ENCODE measurements around the gene CLDN16.

CLDN16 gene

GRCh38 chr3:190442240-190442639, 54.3 kb downstream of the CLDN16 start:
- DNase-seq (ENCODE audit: low spot score): no peak

GRCh38 chr3:190443257-190443656, 55.3 kb downstream of the CLDN16 start:
- no peak for DNase-seq (ENCODE audit: low spot score)

- DNase-seq (ENCODE audit: low spot score): no peak
Measured at GRCh38 chr3:190444006-190444405, 56.0 kb downstream of the CLDN16 start.

- DNase-seq (ENCODE audit: low spot score): no peak
Measured at GRCh38 chr3:190444576-190445145, 56.7 kb downstream of the CLDN16 start.

- no peak for DNase-seq (ENCODE audit: low spot score)
Measured at GRCh38 chr3:190446573-190447279, 58.8 kb downstream of the CLDN16 start.

- DNase-seq (ENCODE audit: low spot score): no peak
Measured at GRCh38 chr3:190448256-190448655, 60.3 kb downstream of the CLDN16 start.

- DNase-seq (ENCODE audit: low spot score): no peak
Measured at GRCh38 chr3:190449801-190450200, 61.8 kb downstream of the CLDN16 start, which contains the start of gene TMEM207. Gene TMEM207 (minus strand): TSS chr3:190449901. CDS start chr3:190449809, 92 bp downstream.

- no peak for DNase-seq (ENCODE audit: low spot score)
Measured at GRCh38 chr3:190455828-190456227, 67.9 kb downstream of the CLDN16 start.

GRCh38 chr3:190456770-190457169, 68.8 kb downstream of the CLDN16 start:
- DNase-seq (ENCODE audit: low spot score): no peak

- DNase-seq (ENCODE audit: low spot score): no peak
Measured at GRCh38 chr3:190458040-190458439, 70.1 kb downstream of the CLDN16 start.

Data from AG08396 (cell line).